Measurements from ENCODE around the gene PWWP2B. TPM values are rescaled to one million over a fixed set of nuclear protein-coding genes. Genes with fewer than 3 reads are reported as not detected.

PWWP2B gene
- total and polyA plus RNA-seq, 10 of the 15 experiments (the other 5 are each of a cell fraction or from before 2014, with no cell fraction given), result 0.04 to 0.87 (median 0.35) TPM; not detected in 4

- no peak for TF ChIP-seq ZBTB11 (CRISPR knock-in tag; IDR thresholded peaks at IDR 0.05)
- TF ChIP-seq ATF3 (IDR thresholded peaks at IDR 0.05; ENCODE audit: borderline replicate concordance, extremely low read depth, low read depth, low read length), result no peak
- TF ChIP-seq FOXM1 (IDR thresholded peaks at IDR 0.05; ENCODE audit: low read depth, low read length), result no peak
- TF ChIP-seq SMARCA5 (IDR thresholded peaks at IDR 0.05), result no peak
Measured at GRCh38 chr10:132465193-132465888, 68.3 kb downstream of the PWWP2B start (continued).

GRCh38 chr10:132465889-132466519, 69.0 kb downstream of the PWWP2B start:
- Histone ChIP-seq H3K36me3 (ENCODE audit: control insufficient read depth in 2 of 2, insufficient read depth in 2 of 2, low read length in 1 of 2) (no peaks in the 10 kb centered on the region), H3K4me3 (no peak overlapping the region), H3K4me2 (ENCODE audit: control insufficient read depth, insufficient read depth) (no peak overlapping the region), H4K20me1 (ENCODE audit: control insufficient read depth, insufficient read depth) (no peaks in the 10 kb centered on the region; the same call in 1 of the 2 replicates), H2AFZ (ENCODE audit: control insufficient read depth, low read depth, low read length) (no peak overlapping the region), H3K79me2 (ENCODE audit: control insufficient read depth, insufficient read depth, low read length) (no peaks in the 10 kb centered on the region), H3K9me3 (replicated peaks; ENCODE audit: control insufficient read depth, insufficient read depth, low read length) (no peaks in the 10 kb centered on the region), H3K27me3 (replicated peaks in 1 of 2; ENCODE audit: control insufficient read depth in 2 of 2, insufficient read depth in 2 of 2, low read length in 1 of 2) (no peaks in the 10 kb centered on the region; a peak in 1 of 4 replicates), H3K9ac (ENCODE audit: control insufficient read depth, insufficient read depth, low read length) (no peak overlapping the region), H3K4me1 (ENCODE audit: control insufficient read depth, insufficient read depth, low read length) (no peaks in the 10 kb centered on the region), H3K27ac (ENCODE audit: control insufficient read depth, insufficient read depth) (no peak overlapping the region)
- intact Hi-C loops (cut with micrococcal nuclease; ENCODE audit: unreplicated experiment), result no loop called here
- CTCF ChIA-PET, result no interaction called here
- TF ChIP-seq MYC (IDR thresholded peaks at IDR 0.05; ENCODE audit: insufficient read depth, insufficient read length, insufficient replicate concordance, low read length, severe bottlenecking), result no peak
- no peak for TF ChIP-seq NR2C2 (IDR thresholded peaks at IDR 0.05; ENCODE audit: borderline replicate concordance, control insufficient read depth, insufficient read length, low read depth)
- no peak for TF ChIP-seq JUND (IDR thresholded peaks at IDR 0.05; ENCODE audit: low read depth, low read length)
- no peak for TF ChIP-seq NR2F1 (conservative IDR thresholded peaks at IDR 0.05)
- no peak for TF ChIP-seq SMAD5 (IDR thresholded peaks at IDR 0.05; ENCODE audit: low read depth)
- TF ChIP-seq SUZ12 (IDR thresholded peaks at IDR 0.05; ENCODE audit: unreplicated experiment), result no peak
- TF ChIP-seq STAT3 (IDR thresholded peaks at IDR 0.05; ENCODE audit: low read depth, low read length), result no peak
- RAD21 ChIA-PET (ENCODE audit: unreplicated experiment), result no interaction called here
- DNase-seq (ENCODE audit: low read depth, low spot score) (no peak), FAIRE-seq (no peak), ATAC-seq (no peak)
- in situ Hi-C loops (cut with MboI), result no loop called here
- SMC1A ChIA-PET (ENCODE audit: uncharacterized antibody, unreplicated experiment), result no interaction called here
- POLR2A ChIA-PET, result no interaction called here
- BruUV-seq (replicated peaks), result no TSS peak
- WGBS (ENCODE audit: insufficient coverage, insufficient replicate concordance, low lambda C conversion rate, missing lambda C conversion rate), result 51% methylated on average over 20 of the region's 20 CpGs
